Measurements from ENCODE around the gene KAT5. TPM values are rescaled to one million over a fixed set of nuclear protein-coding genes. Genes with fewer than 3 reads are reported as not detected.

KAT5 gene
- total and polyA plus RNA-seq, 2 of the 13 experiments (the other 11 are each of a cell fraction or from before 2014, with no cell fraction given), result 35.2 to 48.3 TPM

- TF ChIP-seq, protein P1, sequence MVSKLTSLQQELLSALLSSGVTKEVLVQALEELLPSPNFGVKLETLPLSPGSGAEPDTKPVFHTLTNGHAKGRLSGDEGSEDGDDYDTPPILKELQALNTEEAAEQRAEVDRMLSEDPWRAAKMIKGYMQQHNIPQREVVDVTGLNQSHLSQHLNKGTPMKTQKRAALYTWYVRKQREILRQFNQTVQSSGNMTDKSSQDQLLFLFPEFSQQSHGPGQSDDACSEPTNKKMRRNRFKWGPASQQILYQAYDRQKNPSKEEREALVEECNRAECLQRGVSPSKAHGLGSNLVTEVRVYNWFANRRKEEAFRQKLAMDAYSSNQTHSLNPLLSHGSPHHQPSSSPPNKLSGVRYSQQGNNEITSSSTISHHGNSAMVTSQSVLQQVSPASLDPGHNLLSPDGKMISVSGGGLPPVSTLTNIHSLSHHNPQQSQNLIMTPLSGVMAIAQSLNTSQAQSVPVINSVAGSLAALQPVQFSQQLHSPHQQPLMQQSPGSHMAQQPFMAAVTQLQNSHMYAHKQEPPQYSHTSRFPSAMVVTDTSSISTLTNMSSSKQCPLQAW (CRISPR knock-in tag; IDR thresholded peaks at IDR 0.05), result peak; percentile 33; the same call in 1 of the 2 replicates
- TF ChIP-seq, protein P2, sequence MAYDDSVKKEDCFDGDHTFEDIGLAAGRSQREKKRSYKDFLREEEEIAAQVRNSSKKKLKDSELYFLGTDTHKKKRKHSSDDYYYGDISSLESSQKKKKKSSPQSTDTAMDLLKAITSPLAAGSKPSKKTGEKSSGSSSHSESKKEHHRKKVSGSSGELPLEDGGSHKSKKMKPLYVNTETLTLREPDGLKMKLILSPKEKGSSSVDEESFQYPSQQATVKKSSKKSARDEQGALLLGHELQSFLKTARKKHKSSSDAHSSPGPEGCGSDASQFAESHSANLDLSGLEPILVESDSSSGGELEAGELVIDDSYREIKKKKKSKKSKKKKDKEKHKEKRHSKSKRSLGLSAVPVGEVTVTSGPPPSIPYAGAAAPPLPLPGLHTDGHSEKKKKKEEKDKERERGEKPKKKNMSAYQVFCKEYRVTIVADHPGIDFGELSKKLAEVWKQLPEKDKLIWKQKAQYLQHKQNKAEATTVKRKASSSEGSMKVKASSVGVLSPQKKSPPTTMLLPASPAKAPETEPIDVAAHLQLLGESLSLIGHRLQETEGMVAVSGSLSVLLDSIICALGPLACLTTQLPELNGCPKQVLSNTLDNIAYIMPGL (CRISPR knock-in tag; IDR thresholded peaks at IDR 0.05; ENCODE audit: borderline replicate concordance in 1 of 2, low read depth in 1 of 2), result peak; percentile 65 to 71; a peak in 3 of 4 replicates
- TF ChIP-seq ZNF816 (CRISPR knock-in tag; IDR thresholded peaks at IDR 0.05; ENCODE audit: borderline replicate concordance) (peak; percentile 88; the same call in 1 of the 2 replicates), ZFP37 (CRISPR knock-in tag; IDR thresholded peaks at IDR 0.05; ENCODE audit: borderline replicate concordance) (peak; percentile 23; the same call in 1 of the 2 replicates), CBX2 (IDR thresholded peaks at IDR 0.05; ENCODE audit: low read depth, low read length) (no peak), CBX2 (CRISPR knock-in tag; IDR thresholded peaks at IDR 0.05; ENCODE audit: low read depth) (no peak), CHCHD3 (CRISPR knock-in tag; IDR thresholded peaks at IDR 0.05) (0 out of 2 replicates have a peak, but pooled peaks have one; percentile 58), ZNF557 (CRISPR knock-in tag; IDR thresholded peaks at IDR 0.05) (no peak), CEBPZ (IDR thresholded peaks at IDR 0.05; ENCODE audit: low read length) (no peak), ZNF143 (CRISPR knock-in tag; IDR thresholded peaks at IDR 0.05) (no peak; the same call in 1 of the 2 replicates), ISL2 (CRISPR knock-in tag; IDR thresholded peaks at IDR 0.05) (peak; percentile 57; the same call in 1 of the 2 replicates)
- TF ChIP-seq, protein P3, sequence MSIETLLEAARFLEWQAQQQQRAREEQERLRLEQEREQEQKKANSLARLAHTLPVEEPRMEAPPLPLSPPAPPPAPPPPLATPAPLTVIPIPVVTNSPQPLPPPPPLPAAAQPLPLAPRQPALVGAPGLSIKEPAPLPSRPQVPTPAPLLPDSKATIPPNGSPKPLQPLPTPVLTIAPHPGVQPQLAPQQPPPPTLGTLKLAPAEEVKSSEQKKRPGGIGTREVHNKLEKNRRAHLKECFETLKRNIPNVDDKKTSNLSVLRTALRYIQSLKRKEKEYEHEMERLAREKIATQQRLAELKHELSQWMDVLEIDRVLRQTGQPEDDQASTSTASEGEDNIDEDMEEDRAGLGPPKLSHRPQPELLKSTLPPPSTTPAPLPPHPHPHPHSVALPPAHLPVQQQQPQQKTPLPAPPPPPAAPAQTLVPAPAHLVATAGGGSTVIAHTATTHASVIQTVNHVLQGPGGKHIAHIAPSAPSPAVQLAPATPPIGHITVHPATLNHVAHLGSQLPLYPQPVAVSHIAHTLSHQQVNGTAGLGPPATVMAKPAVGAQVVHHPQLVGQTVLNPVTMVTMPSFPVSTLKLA (IDR thresholded peaks at IDR 0.05), result no peak
- TF ChIP-seq, protein P4, sequence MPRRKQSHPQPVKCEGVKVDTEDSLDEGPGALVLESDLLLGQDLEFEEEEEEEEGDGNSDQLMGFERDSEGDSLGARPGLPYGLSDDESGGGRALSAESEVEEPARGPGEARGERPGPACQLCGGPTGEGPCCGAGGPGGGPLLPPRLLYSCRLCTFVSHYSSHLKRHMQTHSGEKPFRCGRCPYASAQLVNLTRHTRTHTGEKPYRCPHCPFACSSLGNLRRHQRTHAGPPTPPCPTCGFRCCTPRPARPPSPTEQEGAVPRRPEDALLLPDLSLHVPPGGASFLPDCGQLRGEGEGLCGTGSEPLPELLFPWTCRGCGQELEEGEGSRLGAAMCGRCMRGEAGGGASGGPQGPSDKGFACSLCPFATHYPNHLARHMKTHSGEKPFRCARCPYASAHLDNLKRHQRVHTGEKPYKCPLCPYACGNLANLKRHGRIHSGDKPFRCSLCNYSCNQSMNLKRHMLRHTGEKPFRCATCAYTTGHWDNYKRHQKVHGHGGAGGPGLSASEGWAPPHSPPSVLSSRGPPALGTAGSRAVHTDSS (CRISPR knock-in tag; conservative IDR thresholded peaks at IDR 0.05), result no peak
- TF ChIP-seq, protein P5, sequence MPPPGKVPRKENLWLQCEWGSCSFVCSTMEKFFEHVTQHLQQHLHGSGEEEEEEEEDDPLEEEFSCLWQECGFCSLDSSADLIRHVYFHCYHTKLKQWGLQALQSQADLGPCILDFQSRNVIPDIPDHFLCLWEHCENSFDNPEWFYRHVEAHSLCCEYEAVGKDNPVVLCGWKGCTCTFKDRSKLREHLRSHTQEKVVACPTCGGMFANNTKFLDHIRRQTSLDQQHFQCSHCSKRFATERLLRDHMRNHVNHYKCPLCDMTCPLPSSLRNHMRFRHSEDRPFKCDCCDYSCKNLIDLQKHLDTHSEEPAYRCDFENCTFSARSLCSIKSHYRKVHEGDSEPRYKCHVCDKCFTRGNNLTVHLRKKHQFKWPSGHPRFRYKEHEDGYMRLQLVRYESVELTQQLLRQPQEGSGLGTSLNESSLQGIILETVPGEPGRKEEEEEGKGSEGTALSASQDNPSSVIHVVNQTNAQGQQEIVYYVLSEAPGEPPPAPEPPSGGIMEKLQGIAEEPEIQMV (CRISPR knock-in tag; IDR thresholded peaks at IDR 0.05; ENCODE audit: low read depth), result 0 out of 2 replicates have a peak, but pooled peaks have one; percentile 50
- TF ChIP-seq, protein P6, sequence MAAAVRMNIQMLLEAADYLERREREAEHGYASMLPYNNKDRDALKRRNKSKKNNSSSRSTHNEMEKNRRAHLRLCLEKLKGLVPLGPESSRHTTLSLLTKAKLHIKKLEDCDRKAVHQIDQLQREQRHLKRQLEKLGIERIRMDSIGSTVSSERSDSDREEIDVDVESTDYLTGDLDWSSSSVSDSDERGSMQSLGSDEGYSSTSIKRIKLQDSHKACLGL (CRISPR knock-in tag; IDR thresholded peaks at IDR 0.05), result no peak; the same call in 1 of the 2 replicates
Measured at GRCh38 chr11:65662799-65663638, 49.0 kb upstream of the KAT5 start, which contains the start of gene RELA (continued).
